Sciatic nerve (tissue), 2 donors: ENCODE results near the gene FAM107B. TPM values are rescaled to one million over a fixed set of nuclear protein-coding genes. Genes with fewer than 3 reads are reported as not detected.
A peak's percentile ranks its signal among the peaks of the same experiment; 100 is the strongest.

Source experiments
- ATAC-seq: fragments of 200-7000 bp; cut with Tn5 transposase; one replicate; pipeline ENCODE4 v1.9.1; 2020; ENCODE audit warnings: mild to moderate bottlenecking, moderate library complexity
- DNase-seq: peaks from one replicate; pipeline ENCODE4 v3.0.0-alpha.2; 2020; ENCODE audit warnings: low spot score
- intact Hi-C: fragments of 100-400 bp; cut with DNase I; formaldehyde crosslinking; loops from one replicate; pipeline ENCODE4 v1.14.2; 2022
- total RNA-seq: library from RNA; stranded (reverse); fragmentation: NEBNext Ultra II Directional; extraction: Animal tissue kit (Norgen Biotek cat#: 25700); gene quantifications from one replicate; pipeline ENCODE4 v1.2.1, GENCODE V29; 2021
- donor health status: DM: no; HTN: no; CAD: no.
- donor health status: DM: no; HTN: no; CAD: no.

Gene FAM107B
- total RNA-seq, 1 donor from 2014 or later, result 23.7 TPM

DNA sequence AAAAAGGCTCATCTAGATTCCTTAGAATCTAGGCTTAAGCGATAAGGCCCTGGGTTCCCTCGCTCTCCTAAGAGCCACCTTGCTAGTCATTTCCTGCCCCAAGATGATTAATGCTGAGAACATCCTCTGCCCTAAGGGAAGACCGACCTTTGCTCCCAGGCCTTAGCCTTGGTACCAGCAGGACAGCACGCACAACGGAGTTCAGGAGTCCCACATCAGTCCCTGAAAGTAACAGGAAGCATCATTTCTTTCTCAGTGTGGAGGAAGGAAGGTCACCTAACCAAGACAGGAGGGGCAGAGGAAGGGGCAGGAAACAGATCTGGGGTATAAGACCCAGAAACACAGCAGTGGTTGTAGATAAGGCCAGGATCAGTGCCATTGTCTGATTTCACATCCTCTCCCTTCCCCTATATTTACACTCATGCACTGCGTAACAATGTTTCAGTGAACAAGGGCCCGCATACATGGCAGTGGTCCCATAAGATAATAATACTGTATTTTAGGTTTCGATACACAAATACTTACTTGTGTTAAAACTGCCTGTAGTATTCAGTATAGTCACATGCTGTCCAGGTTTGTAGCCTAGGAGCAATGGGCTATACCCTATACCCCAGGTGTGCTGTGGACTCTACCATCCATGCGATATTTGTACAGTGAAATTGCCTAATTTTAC lies 8.1 kb upstream of the FAM107B start:
- peak; percentile 41 for ATAC-seq
- DNase-seq, result no peak
- intact Hi-C loops, result no loop called here

- intact Hi-C loops, result no loop called here
- DNase-seq (no peak), ATAC-seq (no peak)
These were observed 7.1 kb upstream of the FAM107B start for GRCh38 chr10:14781763-14782162.

GRCh38 chr10:14779001-14779651 lies 4.4 kb upstream of the FAM107B start:
- intact Hi-C loops, result no loop called here
- ATAC-seq (peak; percentile 49), DNase-seq (no peak)

DNA sequence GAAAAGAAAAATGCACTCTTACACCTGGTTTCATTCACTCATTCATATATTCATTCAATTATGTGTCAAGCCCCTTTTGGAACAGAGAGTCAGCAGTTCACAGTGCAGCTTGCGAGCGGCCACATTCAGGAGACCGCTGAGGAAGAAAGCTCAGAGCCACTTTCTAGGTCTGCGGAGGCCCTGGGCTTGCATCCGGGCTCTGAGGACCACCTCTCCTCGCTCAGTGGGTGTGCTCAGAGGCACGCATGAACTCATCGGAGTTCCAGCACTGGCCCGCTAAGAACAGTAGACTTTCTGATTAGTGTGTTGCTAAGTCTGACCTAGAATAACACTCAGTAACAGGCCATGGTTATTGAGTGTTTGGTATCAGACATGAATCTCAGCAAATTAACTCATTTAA lies 1.8 kb upstream of the FAM107B start:
- no peak for ATAC-seq
- DNase-seq, result no peak
- intact Hi-C loops, result no loop called here

GRCh38 chr10:14775656-14776055 lies 959 bp upstream of the FAM107B start:
- intact Hi-C loops, result no loop called here
- DNase-seq, result no peak
- no peak for ATAC-seq

DNA sequence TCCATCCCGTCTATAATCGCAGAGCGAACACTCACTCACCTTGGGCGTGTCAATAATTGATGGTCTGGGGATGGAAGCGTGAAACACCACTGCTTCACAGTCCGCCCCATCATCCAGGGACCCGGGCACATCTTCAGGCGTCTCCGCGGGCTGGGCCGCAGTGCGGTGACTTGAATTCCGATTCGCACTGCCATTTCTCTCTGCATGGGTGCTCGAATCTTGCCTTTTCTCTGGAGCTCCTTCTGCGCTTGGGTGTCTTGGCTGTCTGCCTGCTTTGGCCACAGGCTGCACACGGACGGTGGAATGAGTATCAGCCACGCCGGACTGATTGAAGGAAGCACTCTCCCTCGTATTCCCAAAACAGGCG lies 500 bp downstream of the FAM107B start:
- intact Hi-C loops, result no loop called here
- ATAC-seq (no peak), DNase-seq (no peak)

DNA sequence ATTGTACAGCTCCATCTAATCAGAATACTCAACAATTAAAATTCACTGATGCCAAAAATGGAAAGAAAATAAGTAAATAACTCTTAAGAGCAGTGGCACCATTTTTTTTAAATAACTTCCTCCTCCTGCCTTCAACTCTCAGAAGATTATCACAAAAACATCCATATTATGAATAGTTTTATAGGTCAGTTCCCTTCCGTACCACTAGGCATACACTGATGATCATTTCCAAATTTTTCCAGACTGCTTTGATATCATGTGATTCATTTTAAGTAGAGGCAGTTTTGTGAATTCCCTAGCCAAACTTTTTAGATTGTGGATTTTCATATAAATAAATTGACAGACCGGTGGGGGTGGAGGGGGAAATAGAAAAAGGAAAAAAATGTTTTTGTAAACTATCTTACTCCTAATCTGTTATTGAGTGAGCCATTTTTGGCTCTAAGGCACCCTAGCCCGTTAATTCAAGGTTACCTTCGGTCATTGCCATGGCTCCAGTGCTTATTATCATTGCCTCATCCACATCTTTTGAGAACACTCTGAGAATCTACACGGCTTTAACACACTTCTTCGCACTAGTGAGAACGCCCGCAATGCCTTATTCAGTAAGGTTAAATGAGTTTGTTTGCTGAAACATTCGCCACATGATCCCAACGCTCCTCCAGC lies 1.0 kb downstream of the FAM107B start:
- DNase-seq (no peak), ATAC-seq (no peak)
- intact Hi-C loops, result no loop called here

- ATAC-seq, result no peak
- intact Hi-C loops, result no loop called here
- no peak for DNase-seq
These were observed 2.3 kb downstream of the FAM107B start for GRCh38 chr10:14772399-14772798.

DNA sequence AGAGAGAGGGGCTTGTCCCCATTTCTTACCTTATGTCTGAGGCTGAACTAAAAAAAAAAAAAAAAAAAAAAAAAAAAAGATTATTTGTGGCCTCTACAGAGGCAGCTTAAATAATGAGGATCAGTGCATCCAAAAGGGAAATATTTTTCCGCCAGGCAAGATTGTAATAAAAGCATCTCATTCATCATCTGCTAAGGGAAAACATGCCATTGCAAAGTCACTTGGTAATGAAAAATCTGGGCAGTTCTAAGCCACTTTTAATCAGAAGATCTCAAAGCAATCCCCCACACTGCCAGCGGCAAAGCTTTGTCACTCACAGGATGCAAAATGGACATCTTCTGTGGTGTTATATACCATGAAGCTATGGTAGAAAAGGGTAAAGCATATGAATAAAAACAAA lies 3.8 kb downstream of the FAM107B start:
- DNase-seq (no peak), ATAC-seq (no peak)
- intact Hi-C loops, result no loop called here

GRCh38 chr10:14761372-14761771 lies 13.3 kb downstream of the FAM107B start:
- intact Hi-C loops, result no loop called here
- no peak for DNase-seq
- no peak for ATAC-seq

GRCh38 chr10:14758994-14759664 lies 15.6 kb downstream of the FAM107B start:
- no peak for DNase-seq
- intact Hi-C loops, result loop anchor here (5.0 kb wide), 1 partner anchor 1892 kb away; no protein-coding TSS in a partner anchor
- ATAC-seq, result no peak

- intact Hi-C loops, result loop anchor here (5.0 kb wide), 1 partner anchor 1891 kb away; no protein-coding TSS in a partner anchor
- no peak for DNase-seq
- ATAC-seq, result no peak
These were observed 16.2 kb downstream of the FAM107B start for GRCh38 chr10:14758451-14758850.

DNA sequence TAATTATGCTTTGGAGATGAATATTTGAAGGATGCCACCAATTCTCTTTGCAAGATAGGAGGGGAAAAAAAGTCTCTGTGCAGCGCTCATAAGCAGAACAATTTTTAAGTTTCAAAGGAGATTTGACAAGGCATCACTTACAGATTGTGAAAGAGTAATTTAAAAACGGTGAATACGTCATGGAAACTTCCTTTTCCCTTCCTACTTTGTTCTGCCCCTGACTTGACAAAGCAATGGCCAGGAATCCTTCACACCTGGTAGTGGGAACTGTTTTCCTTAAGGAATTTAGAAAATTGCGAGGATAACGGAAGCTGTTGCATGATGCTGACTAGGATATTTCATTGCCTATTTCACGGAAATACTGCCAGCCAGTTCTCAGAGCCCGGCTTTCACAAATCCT lies 16.7 kb downstream of the FAM107B start:
- no peak for DNase-seq
- intact Hi-C loops, result loop anchor here (5.0 kb wide), 1 partner anchor 1891 kb away; no protein-coding TSS in a partner anchor
- no peak for ATAC-seq

GRCh38 chr10:14757394-14757793 lies 17.3 kb downstream of the FAM107B start:
- intact Hi-C loops, result loop anchor here (5.0 kb wide), 1 partner anchor 1890 kb away; no protein-coding TSS in a partner anchor
- DNase-seq, result no peak
- ATAC-seq, result no peak

GRCh38 chr10:14753441-14753840 lies 21.3 kb downstream of the FAM107B start:
- intact Hi-C loops, result no loop called here
- DNase-seq (no peak), ATAC-seq (no peak)

DNA sequence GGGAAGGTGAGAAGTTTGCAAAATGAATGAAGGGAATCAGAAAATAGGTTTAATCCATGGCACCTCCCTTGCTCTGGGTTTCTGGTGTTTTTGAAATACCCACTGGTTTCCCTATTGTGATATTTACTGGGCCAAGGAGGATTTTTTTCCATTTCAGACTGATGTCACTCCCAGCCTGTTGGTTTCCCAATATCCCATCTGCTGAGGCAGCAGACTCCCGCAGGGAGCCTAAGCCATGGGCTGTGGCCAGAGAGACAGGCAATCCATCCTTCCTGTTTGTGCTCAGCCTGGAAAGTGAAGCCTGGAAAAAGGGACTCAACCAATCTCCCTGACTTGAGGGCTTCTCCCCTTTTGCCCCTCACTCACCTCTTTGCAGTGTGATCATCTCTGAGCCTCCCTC lies 22.8 kb downstream of the FAM107B start:
- DNase-seq, result peak; percentile 75
- ATAC-seq, result peak; percentile 96
- intact Hi-C loops, result no loop called here

DNA sequence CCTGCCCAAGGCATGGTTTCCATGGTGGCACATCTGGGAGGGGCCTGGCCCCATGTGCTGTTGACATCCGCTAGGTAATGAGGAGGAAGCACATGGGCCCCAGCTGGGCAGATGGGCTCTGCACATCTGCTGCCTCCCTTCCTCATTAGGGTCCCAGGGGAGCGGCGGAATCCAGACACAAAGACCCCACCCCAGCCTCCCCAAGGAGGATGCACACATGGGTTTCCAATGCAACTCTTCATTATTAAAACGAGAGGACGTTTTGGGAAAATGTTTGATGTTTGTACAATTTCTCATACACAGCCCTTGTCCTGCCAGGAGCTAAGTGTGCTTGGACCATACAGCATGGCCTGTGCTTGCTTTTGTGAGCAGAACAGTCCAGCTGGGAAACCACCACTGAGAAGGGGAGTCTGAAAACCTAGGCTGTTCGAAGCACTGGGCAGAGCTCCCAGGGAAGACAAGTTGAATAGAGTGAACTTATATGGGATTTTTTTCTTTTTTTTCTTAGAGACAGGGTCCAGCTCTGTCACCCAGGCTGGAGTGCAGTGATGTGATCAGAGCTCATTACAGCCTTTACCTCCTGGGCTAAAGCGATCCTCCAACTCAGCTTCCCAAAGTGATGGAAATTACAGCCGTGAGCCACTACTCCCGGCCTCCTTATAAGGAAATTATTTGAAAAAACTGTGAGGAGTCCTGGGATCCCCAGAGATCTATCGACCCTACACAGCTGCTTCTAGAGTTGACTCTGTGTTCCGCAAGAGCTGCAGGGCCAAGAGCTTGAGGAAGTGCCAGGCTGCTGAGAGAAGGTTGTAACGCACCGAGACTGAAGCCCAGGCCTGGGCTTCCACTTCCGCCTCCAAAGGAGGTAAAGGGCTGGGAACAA lies 23.4 kb downstream of the FAM107B start:
- peak; percentile 85 for ATAC-seq
- intact Hi-C loops, result no loop called here
- peak; percentile 66 for DNase-seq

GRCh38 chr10:14749070-14749809 lies 25.5 kb downstream of the FAM107B start:
- intact Hi-C loops, result no loop called here
- DNase-seq (no peak), ATAC-seq (no peak)
